Fibroblast of lung (primary cell): ENCODE results near the gene VSTM2B.
"Not testable (repeated sequence)": the region's sequence is repeated elsewhere in the genome, so short reads cannot be mapped to it uniquely, and the experiment has no call there.

Experiments
- CTCF ChIP-seq, 2 donors: IDR thresholded peaks in 1 of 2; conservative IDR thresholded peaks in 1 of 2; 1 replicate in 1 of 2; 2 replicates in 1 of 2; pipeline ENCODE4 v1.5.1; 2011 to 2012; ENCODE audit warnings: low read length in 2 of 2, control low read depth in 1 of 2, inconsistent platforms in 1 of 2, low read depth in 1 of 2, mild to moderate bottlenecking in 1 of 2
- EZH2 ChIP-seq: IDR thresholded peaks from 2 replicates; pipeline ENCODE4 v1.5.1; 2012; ENCODE audit warnings: low read length, control low read depth, mild to moderate bottlenecking; ENCODE audit errors: missing control alignments

DNA sequence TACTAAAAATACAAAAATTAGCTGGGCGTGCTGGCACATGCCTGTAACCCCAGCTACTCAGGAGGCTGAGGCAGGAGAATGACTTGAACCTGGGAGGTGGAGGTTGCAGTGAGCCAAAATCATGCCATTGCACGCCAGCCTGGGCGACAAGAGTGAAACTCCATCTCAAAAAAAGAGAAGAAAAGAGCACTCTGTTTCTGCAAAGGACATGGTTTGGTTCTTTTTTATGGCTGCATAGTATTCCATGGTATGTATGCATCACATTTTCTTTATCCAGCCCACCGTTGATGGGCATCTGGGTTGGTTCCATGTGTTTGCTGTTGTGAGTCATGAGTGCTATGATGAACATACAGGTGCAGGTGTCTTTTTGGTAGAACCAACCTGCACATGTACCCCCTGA lies 19.7 kb downstream of the VSTM2B start:
- not testable (repeated sequence) for TF ChIP-seq CTCF (conservative IDR thresholded peaks at IDR 0.05 in 1 of 2, IDR thresholded peaks at IDR 0.05 in 1 of 2; ENCODE audit: low read depth in 1 of 2, low read length in 2 of 2); EZH2
